Measurements from ENCODE around the gene ATG9B. TPM values are rescaled to one million over a fixed set of nuclear protein-coding genes. Genes with fewer than 3 reads are reported as not detected.

ATG9B gene
- total and polyA plus RNA-seq, 2 donors (not counting 3 experiments of a cell fraction or from before 2014, with no cell fraction given): 0.04 TPM; not detected in 1

DNA sequence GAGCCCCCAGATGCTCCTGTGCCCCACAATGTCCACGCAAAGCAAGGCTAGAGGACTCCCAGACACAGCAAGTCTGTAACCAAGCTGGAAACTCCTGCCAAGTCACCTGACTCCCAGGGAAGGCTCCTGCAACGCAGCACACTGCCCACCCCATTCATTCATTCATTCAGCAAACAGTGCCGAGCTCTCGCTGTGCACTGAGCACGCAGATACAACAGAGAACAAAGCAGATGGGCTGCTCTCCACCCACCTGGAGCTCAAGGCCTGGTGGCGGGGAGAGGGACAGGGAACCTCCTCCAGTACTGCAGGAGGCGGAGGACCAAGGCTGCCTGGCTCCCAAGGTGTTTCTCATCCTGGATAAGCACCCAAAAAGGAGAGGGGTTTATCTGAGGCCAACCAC lies 54.8 kb downstream of the ATG9B start:
- POLR2A ChIA-PET: no interaction called here
- FAIRE-seq (no peak), DNase-seq (ENCODE audit: low read depth, low spot score) (no peak)
- dilution Hi-C loops (cut with MboI; ENCODE audit: extremely low pct_ligation_motif_present, low sequenced_read_pairs) (no loop called here), intact Hi-C loops (cut with micrococcal nuclease) (no loop called here)
- no peaks in the 10 kb centered on the region for H3K36me3 ChIP-seq (ENCODE audit: control insufficient read depth in 2 of 2, extremely low read depth in 1 of 2, insufficient read depth in 2 of 2, low read length in 2 of 2)
- H3K79me2 ChIP-seq (ENCODE audit: control insufficient read depth, insufficient read depth, low read length): no peaks in the 10 kb centered on the region
- no peak overlapping the region for H3K9ac ChIP-seq (replicated peaks; ENCODE audit: extremely low read depth, insufficient read depth, low read length)
- no peak overlapping the region for H3K4me3 ChIP-seq (replicated peaks in 1 of 3; ENCODE audit: insufficient read depth in 1 of 3, low read depth in 1 of 3, low read length in 3 of 3)
- TF ChIP-seq GATA2 (IDR thresholded peaks at IDR 0.05; ENCODE audit: insufficient read depth, insufficient read length, low read depth, low read length) (no peak), POLR2A (IDR thresholded peaks at IDR 0.05; ENCODE audit: low read depth, low read length) (no peak), MYC (IDR thresholded peaks at IDR 0.05; ENCODE audit: low read depth, low read length) (no peak), EZH2 (IDR thresholded peaks at IDR 0.05; ENCODE audit: borderline replicate concordance, low read depth, low read length, severe bottlenecking) (no peak)
- TF ChIP-seq, protein P1, sequence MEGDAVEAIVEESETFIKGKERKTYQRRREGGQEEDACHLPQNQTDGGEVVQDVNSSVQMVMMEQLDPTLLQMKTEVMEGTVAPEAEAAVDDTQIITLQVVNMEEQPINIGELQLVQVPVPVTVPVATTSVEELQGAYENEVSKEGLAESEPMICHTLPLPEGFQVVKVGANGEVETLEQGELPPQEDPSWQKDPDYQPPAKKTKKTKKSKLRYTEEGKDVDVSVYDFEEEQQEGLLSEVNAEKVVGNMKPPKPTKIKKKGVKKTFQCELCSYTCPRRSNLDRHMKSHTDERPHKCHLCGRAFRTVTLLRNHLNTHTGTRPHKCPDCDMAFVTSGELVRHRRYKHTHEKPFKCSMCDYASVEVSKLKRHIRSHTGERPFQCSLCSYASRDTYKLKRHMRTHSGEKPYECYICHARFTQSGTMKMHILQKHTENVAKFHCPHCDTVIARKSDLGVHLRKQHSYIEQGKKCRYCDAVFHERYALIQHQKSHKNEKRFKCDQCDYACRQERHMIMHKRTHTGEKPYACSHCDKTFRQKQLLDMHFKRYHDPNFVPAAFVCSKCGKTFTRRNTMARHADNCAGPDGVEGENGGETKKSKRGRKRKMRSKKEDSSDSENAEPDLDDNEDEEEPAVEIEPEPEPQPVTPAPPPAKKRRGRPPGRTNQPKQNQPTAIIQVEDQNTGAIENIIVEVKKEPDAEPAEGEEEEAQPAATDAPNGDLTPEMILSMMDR (IDR thresholded peaks at IDR 0.05; ENCODE audit: extremely low read depth in 1 of 2, insufficient read depth in 1 of 2, low read depth in 1 of 2, low read length in 2 of 2): no peak
- TF ChIP-seq, protein P2, sequence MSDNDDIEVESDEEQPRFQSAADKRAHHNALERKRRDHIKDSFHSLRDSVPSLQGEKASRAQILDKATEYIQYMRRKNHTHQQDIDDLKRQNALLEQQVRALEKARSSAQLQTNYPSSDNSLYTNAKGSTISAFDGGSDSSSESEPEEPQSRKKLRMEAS (IDR thresholded peaks at IDR 0.05; ENCODE audit: insufficient read depth, insufficient read length): no peak
- H3K27ac ChIP-seq (ENCODE audit: insufficient read depth, low read depth, low read length): no peak overlapping the region
- peaks cover 11 to 21% of the 10 kb centered on the region in 2 experiments for H3K27me3 ChIP-seq (ENCODE audit: control insufficient read depth in 2 of 2, insufficient read depth in 2 of 2, low read length in 2 of 2)
- no peaks in the 10 kb centered on the region for H3K9me1 ChIP-seq (replicated peaks; ENCODE audit: control insufficient read depth, extremely low read depth, insufficient read depth, low read length)
- H3K4me2 ChIP-seq (ENCODE audit: insufficient read depth, low read length): no peak overlapping the region
- H2AFZ ChIP-seq (ENCODE audit: low read depth, low read length): no peak overlapping the region
- H3K9me3 ChIP-seq (replicated peaks; ENCODE audit: control insufficient read depth, insufficient read depth, low read length): no peaks in the 10 kb centered on the region
- H3K4me1 ChIP-seq (ENCODE audit: control insufficient read depth, extremely low read depth, insufficient read depth, low read length): no peaks in the 10 kb centered on the region
- CTCF ChIA-PET: interaction anchor here (0.9 to 4.7 kb wide), 7 partner anchors 10 to 71 kb away, joined by 3 to 25 read pairs (median 5); no protein-coding TSS in a partner anchor
- no TSS peak for BruUV-seq (replicated peaks)
- H4K20me1 ChIP-seq (replicated peaks; ENCODE audit: control insufficient read depth, extremely low read depth, insufficient read depth, low read length): no peaks in the 10 kb centered on the region
